Colonic mucosa (tissue), 4 donors: ENCODE measurements around the gene CAPN2. TPM values are rescaled to one million over a fixed set of nuclear protein-coding genes. Genes with fewer than 3 reads are reported as not detected.

Experiments used
- DNase-seq: peaks from one replicate; pipeline ENCODE4 v3.0.0-alpha.2; 2020
- H3K27ac ChIP-seq: fragments of 200-600 bp; one replicate; pipeline ENCODE4 v1.8.0; 2021
- H3K27me3 ChIP-seq: fragments of 200-600 bp; one replicate; pipeline ENCODE4 v1.8.0; 2021
- H3K36me3 ChIP-seq: fragments of 200-600 bp; one replicate; pipeline ENCODE4 v1.8.0; 2021
- H3K4me1 ChIP-seq: fragments of 200-600 bp; one replicate; pipeline ENCODE4 v1.8.0; 2021; ENCODE audit warnings: mild to moderate bottlenecking
- H3K4me3 ChIP-seq: fragments of 200-600 bp; one replicate; pipeline ENCODE4 v1.8.0; 2021
- H3K9ac ChIP-seq, 2 donors: one replicate each; pipeline ENCODE4 v1.7.0; 2013; ENCODE audit warnings: control low read depth in 2 of 2, low read depth in 2 of 2, low read length in 2 of 2
- H3K9me3 ChIP-seq: fragments of 200-600 bp; one replicate; pipeline ENCODE4 v1.8.0; 2021
- intact Hi-C: fragments of 100-400 bp; cut with DNase I; formaldehyde crosslinking; loops from one replicate; pipeline ENCODE4 v1.14.1; 2022
- total RNA-seq, 2 donors: library from RNA; stranded (reverse); fragmentation: NEBNext Ultra II Directional in 1 of 2; extraction: Animal tissue kit (Norgen Biotek cat#: 25700) in 1 of 2; gene quantifications; one replicate each; pipeline ENCODE4 v1.2.1, GENCODE V29; 2021
- TF ChIP-seq, protein P1 (sequence below): fragments of 200-600 bp; IDR thresholded peaks from one replicate; pipeline ENCODE4 v1.8.0; 2022; ENCODE audit warnings: antibody characterized with exemption, mild to moderate bottlenecking
- donor health status: healthy.
- donor health status: DM: no; HTN: no; CAD: no.
- donor health status: DM: no; HTN: no; CAD: no.

CAPN2 gene
- total RNA-seq, 2 donors from 2014 or later: 197 to 323 TPM

DNA sequence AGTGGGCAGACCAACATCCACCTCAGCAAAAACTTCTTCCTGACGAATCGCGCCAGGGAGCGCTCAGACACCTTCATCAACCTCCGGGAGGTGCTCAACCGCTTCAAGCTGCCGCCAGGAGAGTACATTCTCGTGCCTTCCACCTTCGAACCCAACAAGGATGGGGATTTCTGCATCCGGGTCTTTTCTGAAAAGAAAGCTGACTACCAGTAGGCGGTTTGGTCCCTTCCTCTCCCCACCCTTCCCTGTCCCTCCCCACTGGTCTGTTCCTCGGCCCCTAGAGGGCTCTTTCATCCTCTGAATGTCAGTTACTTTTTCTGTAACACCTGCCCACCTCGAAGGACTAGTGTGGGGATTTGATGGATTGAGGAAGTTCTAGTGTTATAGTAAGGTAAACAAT lies 46.9 kb downstream of the CAPN2 start:
- intact Hi-C loops: no loop called here
- no peaks in the 10 kb centered on the region for H3K9me3 ChIP-seq
- no peak for DNase-seq
- TF ChIP-seq, protein P1, sequence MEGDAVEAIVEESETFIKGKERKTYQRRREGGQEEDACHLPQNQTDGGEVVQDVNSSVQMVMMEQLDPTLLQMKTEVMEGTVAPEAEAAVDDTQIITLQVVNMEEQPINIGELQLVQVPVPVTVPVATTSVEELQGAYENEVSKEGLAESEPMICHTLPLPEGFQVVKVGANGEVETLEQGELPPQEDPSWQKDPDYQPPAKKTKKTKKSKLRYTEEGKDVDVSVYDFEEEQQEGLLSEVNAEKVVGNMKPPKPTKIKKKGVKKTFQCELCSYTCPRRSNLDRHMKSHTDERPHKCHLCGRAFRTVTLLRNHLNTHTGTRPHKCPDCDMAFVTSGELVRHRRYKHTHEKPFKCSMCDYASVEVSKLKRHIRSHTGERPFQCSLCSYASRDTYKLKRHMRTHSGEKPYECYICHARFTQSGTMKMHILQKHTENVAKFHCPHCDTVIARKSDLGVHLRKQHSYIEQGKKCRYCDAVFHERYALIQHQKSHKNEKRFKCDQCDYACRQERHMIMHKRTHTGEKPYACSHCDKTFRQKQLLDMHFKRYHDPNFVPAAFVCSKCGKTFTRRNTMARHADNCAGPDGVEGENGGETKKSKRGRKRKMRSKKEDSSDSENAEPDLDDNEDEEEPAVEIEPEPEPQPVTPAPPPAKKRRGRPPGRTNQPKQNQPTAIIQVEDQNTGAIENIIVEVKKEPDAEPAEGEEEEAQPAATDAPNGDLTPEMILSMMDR: no peak
- H3K4me1 ChIP-seq: no peaks in the 10 kb centered on the region
- no peaks in the 10 kb centered on the region for H3K27me3 ChIP-seq
- no peak overlapping the region for H3K4me3 ChIP-seq
- H3K27ac ChIP-seq: no peak overlapping the region
- H3K36me3 ChIP-seq: peaks cover 4% of the 10 kb centered on the region
- H3K9ac ChIP-seq: no peak overlapping the region

DNA sequence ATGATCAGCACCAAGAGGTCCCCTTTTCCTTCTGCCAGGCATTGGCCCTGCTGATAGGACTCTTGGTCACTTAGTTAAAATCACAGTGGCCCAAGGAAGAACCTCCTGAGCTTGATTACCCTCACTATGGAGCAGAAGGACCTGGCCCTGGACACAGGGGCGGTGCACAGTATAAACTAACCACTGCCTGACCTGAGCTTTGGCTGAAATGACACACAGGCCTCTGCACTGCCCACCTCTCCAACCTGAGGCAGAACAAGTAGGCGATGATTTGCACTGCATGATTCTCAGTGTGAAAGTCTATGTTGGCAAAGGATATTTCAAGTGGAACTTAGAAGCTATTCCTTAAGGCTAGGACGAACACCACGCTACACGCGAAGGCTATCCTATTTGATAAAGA lies 48.5 kb downstream of the CAPN2 start:
- H3K4me1 ChIP-seq: no peaks in the 10 kb centered on the region
- H3K9ac ChIP-seq: no peak overlapping the region
- H3K27ac ChIP-seq: no peak overlapping the region
- H3K36me3 ChIP-seq: peaks cover 4% of the 10 kb centered on the region
- H3K9me3 ChIP-seq: no peaks in the 10 kb centered on the region
- TF ChIP-seq, protein P1: no peak
- intact Hi-C loops: no loop called here
- DNase-seq: no peak
- no peak overlapping the region for H3K4me3 ChIP-seq
- H3K27me3 ChIP-seq: no peaks in the 10 kb centered on the region

DNA sequence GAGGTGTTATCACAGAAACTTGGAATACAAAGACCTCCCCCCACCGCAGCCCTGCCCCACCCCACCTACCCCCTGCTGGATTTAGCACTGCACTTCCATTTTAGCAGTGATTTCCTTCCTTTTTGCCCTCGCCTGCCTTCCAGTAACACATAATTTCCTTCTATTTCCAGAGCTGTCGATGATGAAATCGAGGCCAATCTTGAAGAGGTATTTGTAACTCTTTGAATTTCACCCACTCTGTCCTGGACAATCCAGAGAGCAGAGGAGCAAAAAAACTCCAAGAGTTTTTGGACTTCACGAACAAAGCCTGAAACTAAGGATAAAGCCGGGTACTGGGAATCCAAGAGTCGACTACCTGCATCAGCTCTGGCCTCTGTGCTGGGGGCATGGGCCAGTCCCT lies 49.1 kb downstream of the CAPN2 start:
- Histone ChIP-seq H3K27me3 (no peaks in the 10 kb centered on the region), H3K4me3 (no peak overlapping the region), H3K4me1 (no peaks in the 10 kb centered on the region), H3K9ac (no peak overlapping the region), H3K36me3 (peaks cover 4% of the 10 kb centered on the region), H3K9me3 (no peaks in the 10 kb centered on the region), H3K27ac (no peak overlapping the region)
- TF ChIP-seq, protein P1: no peak
- intact Hi-C loops: no loop called here
- no peak for DNase-seq

DNA sequence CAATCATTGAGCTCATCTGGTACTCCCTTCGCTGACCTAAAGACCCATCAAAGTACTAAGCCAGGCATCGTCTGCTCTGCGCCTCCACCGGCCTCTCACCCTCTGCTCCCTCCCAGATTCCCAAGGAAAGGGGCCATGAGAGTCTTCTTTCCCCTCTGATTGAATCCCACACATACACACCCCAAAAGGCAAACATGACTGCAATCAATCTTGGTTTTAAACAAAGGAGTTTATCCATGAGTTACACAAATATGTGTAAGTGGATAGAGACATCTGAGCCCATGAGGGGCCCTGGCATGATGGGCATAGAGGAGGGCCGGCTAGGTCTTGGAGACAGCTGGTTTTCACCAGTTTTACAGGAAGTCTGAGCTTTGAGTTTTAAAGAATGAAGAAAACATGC lies 50.9 kb downstream of the CAPN2 start:
- Histone ChIP-seq H3K36me3 (peaks cover 4% of the 10 kb centered on the region), H3K9ac (no peak overlapping the region), H3K27ac (no peak overlapping the region), H3K4me3 (no peak overlapping the region), H3K4me1 (no peaks in the 10 kb centered on the region), H3K9me3 (no peaks in the 10 kb centered on the region), H3K27me3 (no peaks in the 10 kb centered on the region)
- TF ChIP-seq, protein P1: no peak
- intact Hi-C loops: no loop called here
- DNase-seq: no peak

DNA sequence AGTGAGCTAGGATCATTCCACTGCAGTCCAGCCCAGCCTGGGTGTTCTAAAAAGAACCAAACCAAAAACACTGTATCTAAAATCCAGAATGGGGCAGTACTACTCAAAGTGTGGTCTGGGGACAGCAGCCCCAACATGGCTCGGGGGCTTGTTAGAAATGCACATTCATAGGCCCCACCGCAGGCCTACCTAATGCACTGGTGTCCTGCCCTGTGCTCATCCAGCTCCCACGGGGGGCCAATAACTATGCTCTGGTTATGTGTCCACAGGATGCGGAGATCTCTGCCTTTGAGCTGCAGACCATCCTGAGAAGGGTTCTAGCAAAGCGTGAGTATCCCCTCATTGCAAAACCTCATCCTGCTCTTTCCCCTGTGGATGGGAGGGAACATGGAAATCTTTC lies 51.5 kb downstream of the CAPN2 start:
- intact Hi-C loops: no loop called here
- no peak for DNase-seq

More for the DNA sequence above, 51.5 kb downstream of the CAPN2 start:
- Histone ChIP-seq H3K4me3 (no peak overlapping the region), H3K27ac (no peak overlapping the region), H3K36me3 (peaks cover 4% of the 10 kb centered on the region), H3K4me1 (no peaks in the 10 kb centered on the region), H3K9ac (no peak overlapping the region), H3K9me3 (no peaks in the 10 kb centered on the region), H3K27me3 (no peaks in the 10 kb centered on the region)
- TF ChIP-seq, protein P1: no peak
